Measurements from ENCODE around the gene PGBD5.

PGBD5 gene

GRCh38 chr1:230342699-230343098 is 83.4 kb downstream of the PGBD5 start:
- no peak for TF ChIP-seq CTCF (IDR thresholded peaks at IDR 0.05; ENCODE audit: low read depth, low read length, missing control alignments)
- H3K4me3 ChIP-seq (ENCODE audit: low read depth, low read length) = no peak overlapping the region
- DNase-seq (ENCODE audit: low read depth) = no peak

- TF ChIP-seq CTCF (IDR thresholded peaks at IDR 0.05; ENCODE audit: low read depth, low read length, missing control alignments) = no peak
- H3K4me3 ChIP-seq (ENCODE audit: low read depth, low read length) = no peak overlapping the region
- DNase-seq (ENCODE audit: low read depth) = no peak
Observed at GRCh38 chr1:230342019-230342418, 84.1 kb downstream of the PGBD5 start.

- TF ChIP-seq CTCF (IDR thresholded peaks at IDR 0.05; ENCODE audit: low read depth, low read length, missing control alignments) = no peak
- H3K4me3 ChIP-seq (ENCODE audit: low read depth, low read length) = no peak overlapping the region
- no peak for DNase-seq (ENCODE audit: low read depth)
Observed at GRCh38 chr1:230341162-230341546, 85.0 kb downstream of the PGBD5 start.

- no peak overlapping the region for H3K4me3 ChIP-seq (ENCODE audit: low read depth, low read length)
- TF ChIP-seq CTCF (IDR thresholded peaks at IDR 0.05; ENCODE audit: low read depth, low read length, missing control alignments) = no peak
- DNase-seq (ENCODE audit: low read depth) = no peak
Observed at GRCh38 chr1:230340526-230341161, 85.5 kb downstream of the PGBD5 start.

- no peak for TF ChIP-seq CTCF (IDR thresholded peaks at IDR 0.05; ENCODE audit: low read depth, low read length, missing control alignments)
- H3K4me3 ChIP-seq (ENCODE audit: low read depth, low read length) = no peak overlapping the region
Observed at GRCh38 chr1:230339033-230339432, 87.1 kb downstream of the PGBD5 start.

GRCh38 chr1:230337266-230337665 is 88.9 kb downstream of the PGBD5 start:
- TF ChIP-seq CTCF (IDR thresholded peaks at IDR 0.05; ENCODE audit: low read depth, low read length, missing control alignments) = no peak
- DNase-seq (ENCODE audit: low read depth) = no peak

More at GRCh38 chr1:230339033-230339432, 87.1 kb downstream of the PGBD5 start:
- DNase-seq (ENCODE audit: low read depth) = no peak

GRCh38 chr1:230335861-230336522 is 90.1 kb downstream of the PGBD5 start:
- no peak for TF ChIP-seq CTCF (IDR thresholded peaks at IDR 0.05; ENCODE audit: low read depth, low read length, missing control alignments)
- DNase-seq (ENCODE audit: low read depth) = no peak

More at GRCh38 chr1:230337266-230337665, 88.9 kb downstream of the PGBD5 start:
- H3K4me3 ChIP-seq (ENCODE audit: low read depth, low read length) = no peak overlapping the region

More at GRCh38 chr1:230335861-230336522, 90.1 kb downstream of the PGBD5 start:
- no peak overlapping the region for H3K4me3 ChIP-seq (ENCODE audit: low read depth, low read length)

Measured in GM12864 (cell line).